Fibroblast of gingiva (primary cell): ENCODE measurements around the gene KDM5A.
A peak's percentile ranks its signal among the peaks of the same experiment; 100 is the strongest.
"Not testable (repeated sequence)": the region's sequence is repeated elsewhere in the genome, so short reads cannot be mapped to it uniquely, and the experiment has no call there.

Experiments used
- DNase-seq: peaks from one replicate; pipeline ENCODE4 v3.0.0-alpha.2; 2011; ENCODE audit warnings: low read depth

The KDM5A gene

GRCh38 chr12:389142-390096 is at the start of gene KDM5A:
Gene KDM5A (minus strand): TSS chr12:389320. CDS start chr12:389091, 229 bp downstream.
- DNase-seq: peak; percentile 97

GRCh38 chr12:435737-436136 is 46.6 kb upstream of the KDM5A start:
- not testable (repeated sequence) for DNase-seq

- DNase-seq: no peak
Observed at GRCh38 chr12:422526-422925, 33.4 kb upstream of the KDM5A start.

- DNase-seq: no peak
Observed at GRCh38 chr12:418432-418831, 29.3 kb upstream of the KDM5A start.

- DNase-seq: no peak
Observed at GRCh38 chr12:414859-415258, 25.7 kb upstream of the KDM5A start.

GRCh38 chr12:402029-402389 is 12.9 kb upstream of the KDM5A start:
- DNase-seq: peak; percentile 16

- peak; percentile 87 for DNase-seq
Observed at GRCh38 chr12:401235-402028, 12.3 kb upstream of the KDM5A start, which contains the start of gene CCDC77. Gene CCDC77 (plus strand): TSS chr12:401644. CDS start chr12:409384, 7,740 bp downstream.

GRCh38 chr12:400828-401227 is 11.7 kb upstream of the KDM5A start:
- no peak for DNase-seq

GRCh38 chr12:388541-389141 is 479 bp downstream of the KDM5A start:
- peak; percentile 3 for DNase-seq

GRCh38 chr12:388012-388411 is 1.1 kb downstream of the KDM5A start:
- no peak for DNase-seq

GRCh38 chr12:386651-387050 is 2.5 kb downstream of the KDM5A start:
- peak; percentile 12 for DNase-seq

- not testable (repeated sequence) for DNase-seq
Observed at GRCh38 chr12:370739-371485, 18.2 kb downstream of the KDM5A start.

GRCh38 chr12:367972-368371 is 21.1 kb downstream of the KDM5A start:
- DNase-seq: no peak

- no peak for DNase-seq
Observed at GRCh38 chr12:366820-367219, 22.3 kb downstream of the KDM5A start.

GRCh38 chr12:359091-359490 is 30.0 kb downstream of the KDM5A start:
- DNase-seq: no peak

- peak; percentile 15 for DNase-seq
Observed at GRCh38 chr12:356276-356988, 32.7 kb downstream of the KDM5A start.

GRCh38 chr12:351197-351596 is 37.9 kb downstream of the KDM5A start:
- DNase-seq: not testable (repeated sequence)

GRCh38 chr12:349625-350024 is 39.5 kb downstream of the KDM5A start:
- DNase-seq: not testable (repeated sequence)

- DNase-seq: not testable (repeated sequence)
Observed at GRCh38 chr12:343036-343435, 46.1 kb downstream of the KDM5A start.

GRCh38 chr12:337039-337438 is 52.1 kb downstream of the KDM5A start:
- no peak for DNase-seq

- DNase-seq: peak; percentile 45
Observed at GRCh38 chr12:334125-334524, 55.0 kb downstream of the KDM5A start.
